Type B pancreatic cell (in vitro differentiated cells): ENCODE data around the gene FCAMR. TPM values are rescaled to one million over a fixed set of nuclear protein-coding genes. Genes with fewer than 3 reads are reported as not detected.

Source experiments
- DNase-seq: peaks from one replicate; pipeline ENCODE4 v3.0.0; 2021; ENCODE audit warnings: mixed read lengths; ENCODE audit not compliant: unreplicated experiment; ENCODE audit errors: extremely low spot score
- H3K27ac Mint-ChIP-seq: 2 replicates; pipeline ENCODE4 v1.8.0; 2021; ENCODE audit warnings: mild to moderate bottlenecking, mixed read lengths
- H3K27me3 Mint-ChIP-seq: 2 replicates; pipeline ENCODE4 v1.8.0; 2021; ENCODE audit warnings: mixed read lengths
- H3K36me3 Mint-ChIP-seq: 2 replicates; pipeline ENCODE4 v1.8.0; 2021; ENCODE audit warnings: mixed read lengths
- H3K4me1 Mint-ChIP-seq: one replicate; pipeline ENCODE4 v1.8.0; 2021; ENCODE audit warnings: mixed read lengths; ENCODE audit not compliant: unreplicated experiment
- H3K4me3 Mint-ChIP-seq: 2 replicates; pipeline ENCODE4 v1.8.0; 2021; ENCODE audit warnings: mild to moderate bottlenecking, mixed read lengths
- H3K9me3 Mint-ChIP-seq: 2 replicates; pipeline ENCODE4 v1.8.0; 2021; ENCODE audit warnings: mixed read lengths
- CTCF ChIP-seq: fragments of 200-600 bp; sonication (generic); conservative IDR thresholded peaks from 2 replicates; pipeline ENCODE4 v1.5.0; 2021; ENCODE audit warnings: antibody characterized with exemption, mild to moderate bottlenecking
- total RNA-seq: library from RNA; stranded (reverse); gene quantifications from 2 replicates; pipeline ENCODE4 v1.2.1, GENCODE V29; 2021; ENCODE audit warnings: low replicate concordance

FCAMR gene
- total RNA-seq, 1 donor from 2014 or later, result not detected

DNA sequence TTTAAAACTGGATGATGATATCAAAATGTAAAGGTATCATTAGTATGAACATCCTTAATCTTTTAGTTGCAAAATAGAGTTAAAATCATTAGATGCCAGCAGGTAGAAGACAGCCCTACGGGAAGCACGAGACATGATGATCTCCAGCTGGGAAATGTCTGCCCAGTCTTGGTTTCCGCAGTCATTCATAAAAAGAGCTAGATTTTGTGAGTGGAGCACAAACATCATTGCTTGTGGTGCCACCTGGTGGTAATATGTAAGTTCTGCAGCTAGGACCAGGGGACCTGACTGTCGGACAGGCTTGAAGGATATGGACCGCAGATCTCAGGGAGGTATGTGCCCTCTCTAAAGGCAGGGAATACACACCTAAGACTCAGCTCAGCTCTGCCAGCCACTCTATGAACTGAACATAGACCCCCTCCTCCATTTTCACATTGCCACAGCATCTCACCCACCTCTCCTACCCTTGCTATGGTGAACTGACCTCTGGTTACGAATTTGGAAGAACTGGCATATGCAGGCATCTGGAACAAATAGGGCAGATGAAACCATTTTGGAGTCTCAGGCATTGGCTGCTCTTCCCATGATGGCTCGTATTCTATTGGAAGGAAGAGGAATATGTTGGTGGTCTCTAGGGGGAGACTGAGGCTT lies 57.7 kb downstream of the FCAMR start:
- Mint-ChIP-seq H3K27me3 (peaks cover 78% of the 10 kb centered on the region), H3K36me3 (no peaks in the 10 kb centered on the region), H3K9me3 (peaks cover 3% of the 10 kb centered on the region), H3K4me1 (peaks cover 4% of the 10 kb centered on the region), H3K27ac (no peak overlapping the region), H3K4me3 (no peak overlapping the region)
- DNase-seq, result no peak
- peak; percentile 90 for TF ChIP-seq CTCF

DNA sequence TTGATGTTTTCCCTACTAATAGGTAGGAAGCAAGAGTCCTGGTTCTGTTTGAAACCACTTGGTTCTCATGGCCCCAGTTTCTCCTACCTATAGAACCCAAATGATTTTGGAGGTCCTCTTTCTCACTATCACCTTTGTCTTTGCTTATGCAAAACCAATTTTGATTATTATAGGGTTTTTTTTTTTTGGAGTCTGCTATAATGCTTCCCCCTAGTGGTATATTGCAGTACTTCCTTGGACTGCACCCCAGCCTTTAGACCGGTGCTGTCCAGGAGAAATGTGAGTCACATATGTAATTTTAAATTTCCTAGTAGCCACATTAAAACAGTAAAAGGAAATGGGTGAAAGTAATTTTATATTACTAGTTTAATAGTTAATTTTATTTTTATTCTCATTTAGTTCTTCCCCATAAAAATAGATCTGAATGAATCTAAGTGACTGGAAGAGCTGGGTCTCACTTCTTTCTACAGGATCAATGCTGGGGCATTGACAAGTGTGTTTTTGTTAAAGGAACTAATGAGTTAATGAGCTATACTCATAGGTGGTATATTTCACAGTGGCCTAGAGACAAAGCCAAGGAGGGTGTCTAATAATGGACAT lies 59.1 kb downstream of the FCAMR start:
- no peak for DNase-seq
- Mint-ChIP-seq H3K27ac (no peak overlapping the region), H3K36me3 (no peaks in the 10 kb centered on the region), H3K4me1 (peaks cover 4% of the 10 kb centered on the region), H3K4me3 (peak overlapping the region; percentile 58), H3K27me3 (peaks cover 77% of the 10 kb centered on the region), H3K9me3 (peaks cover 3% of the 10 kb centered on the region)
- TF ChIP-seq CTCF, result peak; percentile 90

DNA sequence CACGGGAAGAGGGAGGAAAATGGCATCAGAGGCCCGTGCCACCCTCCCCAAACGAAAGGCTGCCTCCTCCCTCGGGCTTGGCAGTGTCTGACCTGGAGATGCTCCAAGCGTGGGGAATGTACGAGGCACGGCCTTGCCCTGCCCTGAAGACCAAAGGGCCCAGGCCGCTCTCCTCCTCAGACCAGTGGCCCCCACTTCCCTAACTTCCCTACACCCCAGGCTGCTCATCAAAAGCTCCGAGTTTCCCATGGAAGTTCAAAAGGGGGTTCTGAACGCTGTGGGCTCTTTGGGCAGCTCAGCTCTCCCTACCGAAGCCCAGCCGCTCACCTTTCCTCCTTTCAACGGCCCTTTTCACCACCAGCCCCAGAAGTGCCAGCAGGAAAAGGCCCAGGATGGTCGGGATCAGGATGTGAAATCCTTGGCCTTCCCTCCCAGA lies 60.4 kb downstream of the FCAMR start:
- no peak for TF ChIP-seq CTCF
- H3K27me3 Mint-ChIP-seq, result peaks cover 78% of the 10 kb centered on the region
- peaks cover 3% of the 10 kb centered on the region for H3K9me3 Mint-ChIP-seq

DNA sequence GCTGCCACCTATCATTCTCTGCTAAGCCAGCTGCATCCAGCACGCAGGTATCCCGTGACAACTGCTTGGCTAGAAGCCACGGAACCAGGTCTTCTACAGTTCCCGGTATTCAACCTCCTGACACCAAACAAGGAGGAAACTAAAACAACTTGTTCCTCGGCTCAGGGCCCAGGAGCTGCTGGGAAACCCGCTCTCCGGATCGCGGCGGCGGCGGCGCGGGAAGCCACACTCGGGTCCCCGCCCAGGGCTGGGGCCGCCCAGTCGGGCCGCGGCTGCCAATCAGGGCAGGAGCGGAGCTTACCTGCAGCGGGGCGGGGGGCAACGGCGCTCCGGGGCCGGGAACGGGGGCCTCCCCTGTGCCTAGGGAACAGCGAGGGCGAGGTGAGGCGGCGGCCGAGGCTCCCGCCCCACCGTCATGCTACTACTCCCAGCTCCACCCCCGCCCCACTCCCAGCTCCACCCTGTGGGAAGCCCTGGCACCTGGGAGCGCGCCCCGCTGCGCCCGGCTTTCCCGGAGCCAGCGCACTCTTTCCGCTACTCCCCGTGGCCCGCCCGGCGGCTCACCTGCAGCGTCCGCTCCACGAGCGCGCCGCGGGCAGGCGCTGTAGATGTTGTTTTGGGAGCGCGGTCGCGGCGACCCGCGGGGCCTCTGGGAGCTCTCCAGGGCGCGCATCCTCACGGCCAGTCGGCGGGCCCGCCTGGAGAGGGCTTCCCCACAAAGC lies 60.9 kb downstream of the FCAMR start:
- peak overlapping the region; percentile 89 for H3K27ac Mint-ChIP-seq
- no peak for TF ChIP-seq CTCF
- no peaks in the 10 kb centered on the region for H3K36me3 Mint-ChIP-seq
- H3K4me3 Mint-ChIP-seq, result peak overlapping the region; percentile 85
- peak; percentile 79 for DNase-seq
- H3K4me1 Mint-ChIP-seq, result peaks cover 4% of the 10 kb centered on the region
- H3K27me3 Mint-ChIP-seq, result peaks cover 78% of the 10 kb centered on the region
- peaks cover 3% of the 10 kb centered on the region for H3K9me3 Mint-ChIP-seq

More for the DNA sequence above, 60.4 kb downstream of the FCAMR start:
- Mint-ChIP-seq H3K4me3 (peak overlapping the region; percentile 63), H3K4me1 (peaks cover 4% of the 10 kb centered on the region), H3K36me3 (no peaks in the 10 kb centered on the region), H3K27ac (no peak overlapping the region)
- no peak for DNase-seq

DNA sequence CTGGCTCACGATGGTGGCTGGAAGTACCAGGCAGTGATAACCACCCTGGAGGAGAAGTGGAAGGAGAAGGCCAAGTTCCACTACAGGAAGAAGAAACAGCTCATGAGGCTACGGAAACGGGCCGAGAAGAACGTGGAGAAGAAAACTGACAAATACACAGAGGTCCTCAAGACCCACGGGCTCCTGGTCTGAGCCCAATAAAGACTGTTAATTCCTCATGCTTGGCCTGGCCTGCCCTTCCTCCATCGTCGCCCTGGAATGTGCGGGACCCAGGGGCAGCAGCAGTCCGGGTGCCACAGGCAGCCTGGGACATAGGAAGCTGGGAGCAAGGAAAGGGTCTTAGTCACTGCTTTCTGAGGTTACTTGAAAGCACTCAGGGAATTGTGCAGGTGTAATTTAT lies 62.2 kb downstream of the FCAMR start:
- peak overlapping the region; percentile 12 for H3K4me3 Mint-ChIP-seq
- peaks cover 4% of the 10 kb centered on the region for H3K4me1 Mint-ChIP-seq
- DNase-seq, result no peak
- no peak for TF ChIP-seq CTCF
- peaks cover 3% of the 10 kb centered on the region for H3K9me3 Mint-ChIP-seq
- no peaks in the 10 kb centered on the region for H3K36me3 Mint-ChIP-seq
- no peak overlapping the region for H3K27ac Mint-ChIP-seq
- H3K27me3 Mint-ChIP-seq, result peaks cover 80% of the 10 kb centered on the region

Other genes with a start within 250 kb of the FCAMR start
- not detected in 2 replicates for gene IL19, start 199.7 kb downstream of the FCAMR start, total RNA-seq
- gene IL10, start 198.0 kb downstream of the FCAMR start, total RNA-seq, result not detected in 2 replicates
- gene IL20, start 104.8 kb downstream of the FCAMR start, total RNA-seq, result not detected in 2 replicates
- not detected in 2 replicates for gene IL24, start 73.0 kb downstream of the FCAMR start, total RNA-seq
- 0.58 and 0.81 TPM in 2 replicates for gene FCMR, start 48.5 kb downstream of the FCAMR start, total RNA-seq
- gene PIGR, start 24.0 kb downstream of the FCAMR start, total RNA-seq, result 16.9 and 30.1 TPM in 2 replicates
- gene C1orf116, start 62.3 kb upstream of the FCAMR start, total RNA-seq, result 50.4 and 108 TPM in 2 replicates
- gene YOD1, start 80.7 kb upstream of the FCAMR start, total RNA-seq, result 12.3 and 15.0 TPM in 2 replicates
- 18.7 and 31.4 TPM in 2 replicates for gene PFKFB2, start 82.8 kb upstream of the FCAMR start, total RNA-seq
- gene C4BPB, start 118.4 kb upstream of the FCAMR start, total RNA-seq, result 0.36 and 4.4 TPM in 2 replicates
- 0.87 and 6.8 TPM in 2 replicates for gene C4BPA, start 133.8 kb upstream of the FCAMR start, total RNA-seq